PFSK-1 (cell line): ENCODE data around the gene FAM222A.

Experiments used
- POLR2AphosphoS5 ChIP-seq: IDR thresholded peaks from 2 replicates; pipeline ENCODE4 v1.6.1; 2012; ENCODE audit warnings: low read depth, mild to moderate bottlenecking, control low read depth, low read length, moderate library complexity
- SIN3A ChIP-seq: IDR thresholded peaks from 2 replicates; pipeline ENCODE4 v1.6.1; 2012; ENCODE audit warnings: mild to moderate bottlenecking, low read length, moderate library complexity, borderline replicate concordance; ENCODE audit not compliant: insufficient read depth
- TAF1 ChIP-seq: IDR thresholded peaks from 2 replicates; pipeline ENCODE4 v1.6.1; 2012; ENCODE audit warnings: low read length, control low read depth, borderline replicate concordance; ENCODE audit not compliant: insufficient read depth
- TF ChIP-seq, protein P1 (sequence below), 2 experiments: IDR thresholded peaks; 2 replicates each; pipeline versions ENCODE4 v1.6.1 to v1.8.0; 2011 to 2012; ENCODE audit warnings: low read depth in 2 of 2, low read length in 2 of 2, control low read depth in 1 of 2, inconsistent platforms in 1 of 2, mild to moderate bottlenecking in 1 of 2, moderate library complexity in 1 of 2; ENCODE audit not compliant: insufficient read depth in 1 of 2

DNA sequence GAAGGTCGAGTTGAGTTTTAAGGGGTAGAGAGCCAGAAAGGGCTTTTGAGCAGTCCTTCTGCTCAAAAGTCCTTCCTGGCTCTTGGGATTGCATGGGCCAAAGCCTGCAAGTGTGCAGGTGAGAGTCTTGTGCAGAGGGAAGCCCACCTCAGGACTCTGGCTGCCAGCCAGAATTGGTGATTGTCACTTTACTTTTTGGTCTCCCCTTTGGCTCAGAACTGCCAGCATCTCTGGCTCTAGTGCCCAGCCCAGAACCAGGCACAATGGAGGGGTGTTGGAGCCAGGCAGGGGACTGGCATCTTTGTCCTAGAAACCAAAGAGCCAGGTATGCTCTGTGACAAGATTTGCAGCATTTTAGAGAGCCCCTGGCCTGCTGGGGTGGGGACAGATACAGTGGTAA, 23.5 kb downstream of the FAM222A start:
- no peak for TF ChIP-seq POLR2AphosphoS5
- no peak for TF ChIP-seq TAF1
- TF ChIP-seq, protein P1, sequence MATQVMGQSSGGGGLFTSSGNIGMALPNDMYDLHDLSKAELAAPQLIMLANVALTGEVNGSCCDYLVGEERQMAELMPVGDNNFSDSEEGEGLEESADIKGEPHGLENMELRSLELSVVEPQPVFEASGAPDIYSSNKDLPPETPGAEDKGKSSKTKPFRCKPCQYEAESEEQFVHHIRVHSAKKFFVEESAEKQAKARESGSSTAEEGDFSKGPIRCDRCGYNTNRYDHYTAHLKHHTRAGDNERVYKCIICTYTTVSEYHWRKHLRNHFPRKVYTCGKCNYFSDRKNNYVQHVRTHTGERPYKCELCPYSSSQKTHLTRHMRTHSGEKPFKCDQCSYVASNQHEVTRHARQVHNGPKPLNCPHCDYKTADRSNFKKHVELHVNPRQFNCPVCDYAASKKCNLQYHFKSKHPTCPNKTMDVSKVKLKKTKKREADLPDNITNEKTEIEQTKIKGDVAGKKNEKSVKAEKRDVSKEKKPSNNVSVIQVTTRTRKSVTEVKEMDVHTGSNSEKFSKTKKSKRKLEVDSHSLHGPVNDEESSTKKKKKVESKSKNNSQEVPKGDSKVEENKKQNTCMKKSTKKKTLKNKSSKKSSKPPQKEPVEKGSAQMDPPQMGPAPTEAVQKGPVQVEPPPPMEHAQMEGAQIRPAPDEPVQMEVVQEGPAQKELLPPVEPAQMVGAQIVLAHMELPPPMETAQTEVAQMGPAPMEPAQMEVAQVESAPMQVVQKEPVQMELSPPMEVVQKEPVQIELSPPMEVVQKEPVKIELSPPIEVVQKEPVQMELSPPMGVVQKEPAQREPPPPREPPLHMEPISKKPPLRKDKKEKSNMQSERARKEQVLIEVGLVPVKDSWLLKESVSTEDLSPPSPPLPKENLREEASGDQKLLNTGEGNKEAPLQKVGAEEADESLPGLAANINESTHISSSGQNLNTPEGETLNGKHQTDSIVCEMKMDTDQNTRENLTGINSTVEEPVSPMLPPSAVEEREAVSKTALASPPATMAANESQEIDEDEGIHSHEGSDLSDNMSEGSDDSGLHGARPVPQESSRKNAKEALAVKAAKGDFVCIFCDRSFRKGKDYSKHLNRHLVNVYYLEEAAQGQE (IDR thresholded peaks at IDR 0.05; ENCODE audit: insufficient read depth in 1 of 2, low read depth in 2 of 2, low read length in 2 of 2) = no peak
- TF ChIP-seq SIN3A = no peak
